ENCODE data around the gene C1QTNF6. TPM values are rescaled to one million over a fixed set of nuclear protein-coding genes. Genes with fewer than 3 reads are reported as not detected.

C1QTNF6 gene
- total and polyA plus RNA-seq, 2 experiments from 2014 or later, result 1.7 to 2.3 TPM

GRCh38 chr22:37179622-37180420 lies 8.2 kb downstream of the C1QTNF6 start:
- H3K27ac Mint-ChIP-seq, result peak overlapping the region; percentile 18; the same call in 1 of the 2 replicates
- no peak overlapping the region for H3K4me3 Mint-ChIP-seq
- TF ChIP-seq ZNF331 (CRISPR knock-in tag; IDR thresholded peaks at IDR 0.05; ENCODE audit: low read depth) (no peak), EZH2 (IDR thresholded peaks at IDR 0.05; ENCODE audit: low read depth, unreplicated experiment) (no peak), STAT1 (IDR thresholded peaks at IDR 0.05; ENCODE audit: unreplicated experiment) (no peak), NANOG (IDR thresholded peaks at IDR 0.05; ENCODE audit: borderline replicate concordance) (no peak), ETS1 (IDR thresholded peaks at IDR 0.05) (no peak), REST (IDR thresholded peaks at IDR 0.05; ENCODE audit: unreplicated experiment) (no peak), JUNB (IDR thresholded peaks at IDR 0.05; ENCODE audit: unreplicated experiment) (no peak), CTCF (conservative IDR thresholded peaks at IDR 0.05; ENCODE audit: low read depth in 2 of 2) (no peak)
- no peaks in the 10 kb centered on the region; the same call in 2 of the 3 replicates for H3K9me3 Mint-ChIP-seq
- Histone ChIP-seq H3K79me2 (replicated peaks; ENCODE audit: insufficient read depth) (no peaks in the 10 kb centered on the region), H3K27me3 (ENCODE audit: insufficient read depth) (no peaks in the 10 kb centered on the region), H3K27ac (ENCODE audit: low read depth) (no peak overlapping the region), H3K4me3 (no peak overlapping the region), H3K36me3 (ENCODE audit: insufficient read depth) (no peaks in the 10 kb centered on the region), H3K9me2 (ENCODE audit: insufficient read depth) (no peaks in the 10 kb centered on the region), H3K4me2 (no peak overlapping the region), H3F3A (replicated peaks; ENCODE audit: low read depth) (no peaks in the 10 kb centered on the region), H3K4me1 (ENCODE audit: insufficient read depth) (no peaks in the 10 kb centered on the region; the same call in 1 of the 2 replicates), H4K20me1 (replicated peaks; ENCODE audit: insufficient read depth) (no peaks in the 10 kb centered on the region), H2AFZ (no peak overlapping the region)
- peaks cover 17% of the 10 kb centered on the region for H3K4me1 Mint-ChIP-seq
- H3K36me3 Mint-ChIP-seq (ENCODE audit: low read depth), result no peaks in the 10 kb centered on the region; the same call in 1 of the 3 replicates
- DNase-seq (ENCODE audit: low spot score) (no peak), ATAC-seq (no peak)
- peaks cover 7% of the 10 kb centered on the region for H3K27me3 Mint-ChIP-seq (ENCODE audit: insufficient read depth, low read depth, poor library complexity)
